Measurements from ENCODE around the gene NEK10.

- TF ChIP-seq, protein P1, sequence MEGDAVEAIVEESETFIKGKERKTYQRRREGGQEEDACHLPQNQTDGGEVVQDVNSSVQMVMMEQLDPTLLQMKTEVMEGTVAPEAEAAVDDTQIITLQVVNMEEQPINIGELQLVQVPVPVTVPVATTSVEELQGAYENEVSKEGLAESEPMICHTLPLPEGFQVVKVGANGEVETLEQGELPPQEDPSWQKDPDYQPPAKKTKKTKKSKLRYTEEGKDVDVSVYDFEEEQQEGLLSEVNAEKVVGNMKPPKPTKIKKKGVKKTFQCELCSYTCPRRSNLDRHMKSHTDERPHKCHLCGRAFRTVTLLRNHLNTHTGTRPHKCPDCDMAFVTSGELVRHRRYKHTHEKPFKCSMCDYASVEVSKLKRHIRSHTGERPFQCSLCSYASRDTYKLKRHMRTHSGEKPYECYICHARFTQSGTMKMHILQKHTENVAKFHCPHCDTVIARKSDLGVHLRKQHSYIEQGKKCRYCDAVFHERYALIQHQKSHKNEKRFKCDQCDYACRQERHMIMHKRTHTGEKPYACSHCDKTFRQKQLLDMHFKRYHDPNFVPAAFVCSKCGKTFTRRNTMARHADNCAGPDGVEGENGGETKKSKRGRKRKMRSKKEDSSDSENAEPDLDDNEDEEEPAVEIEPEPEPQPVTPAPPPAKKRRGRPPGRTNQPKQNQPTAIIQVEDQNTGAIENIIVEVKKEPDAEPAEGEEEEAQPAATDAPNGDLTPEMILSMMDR (IDR thresholded peaks at IDR 0.05): no peak
- TF ChIP-seq POLR2A (IDR thresholded peaks at IDR 0.05; ENCODE audit: low read depth) (no peak), POLR2AphosphoS5 (IDR thresholded peaks at IDR 0.05) (no peak)
These were observed 149.0 kb downstream of the NEK10 start for GRCh38 chr3:27220166-27220565.
